Measurements from ENCODE around the gene TXNRD2.

The TXNRD2 gene

DNA sequence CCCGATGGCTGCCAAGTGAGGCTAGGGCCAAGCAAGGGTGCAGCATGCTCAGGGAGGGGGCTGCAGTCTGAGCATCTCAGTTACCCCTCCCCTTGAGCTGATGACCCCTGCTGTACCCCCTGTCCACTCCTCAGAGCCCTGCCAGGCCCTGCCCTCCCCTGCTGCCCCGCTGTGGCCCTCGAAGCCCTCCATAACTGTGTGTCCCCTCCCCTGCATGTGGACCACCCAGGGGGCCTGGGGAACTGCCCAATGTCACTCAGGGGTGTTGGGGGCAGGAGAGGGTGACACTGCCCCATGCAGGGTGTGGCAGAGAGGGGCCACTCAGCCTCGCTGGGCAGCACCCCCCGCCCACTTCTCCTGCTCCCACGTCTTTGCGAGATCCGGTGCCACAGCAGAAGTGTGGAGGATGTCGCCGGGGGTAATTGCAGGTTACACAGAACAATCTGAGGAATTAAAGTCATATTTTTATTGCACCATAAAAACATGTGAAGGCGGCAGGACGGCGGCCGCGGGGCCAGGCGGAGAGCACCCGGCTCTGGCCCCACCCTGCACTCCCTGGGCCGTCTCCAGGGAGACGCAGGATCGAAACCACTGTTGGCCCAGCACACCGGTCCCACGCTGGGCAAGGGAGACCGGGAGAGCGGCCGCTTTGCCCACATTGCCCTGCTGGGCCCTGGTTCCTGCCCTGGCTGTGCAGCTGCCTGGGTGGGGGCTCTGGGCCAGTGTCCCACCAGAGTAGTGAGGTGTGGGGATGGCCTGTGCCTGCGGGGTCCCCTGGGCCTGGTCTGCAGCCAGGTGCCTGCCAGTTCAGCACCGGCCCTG lies 68.3 kb downstream of the TXNRD2 start:
- DNase-seq: no peak

- no peak for DNase-seq
Observed at GRCh38 chr22:19872779-19873137, 68.9 kb downstream of the TXNRD2 start.

- no peak for DNase-seq
Observed at GRCh38 chr22:19871845-19872778, 69.5 kb downstream of the TXNRD2 start.

GRCh38 chr22:19871023-19871844 lies 70.4 kb downstream of the TXNRD2 start:
- no peak for DNase-seq

DNA sequence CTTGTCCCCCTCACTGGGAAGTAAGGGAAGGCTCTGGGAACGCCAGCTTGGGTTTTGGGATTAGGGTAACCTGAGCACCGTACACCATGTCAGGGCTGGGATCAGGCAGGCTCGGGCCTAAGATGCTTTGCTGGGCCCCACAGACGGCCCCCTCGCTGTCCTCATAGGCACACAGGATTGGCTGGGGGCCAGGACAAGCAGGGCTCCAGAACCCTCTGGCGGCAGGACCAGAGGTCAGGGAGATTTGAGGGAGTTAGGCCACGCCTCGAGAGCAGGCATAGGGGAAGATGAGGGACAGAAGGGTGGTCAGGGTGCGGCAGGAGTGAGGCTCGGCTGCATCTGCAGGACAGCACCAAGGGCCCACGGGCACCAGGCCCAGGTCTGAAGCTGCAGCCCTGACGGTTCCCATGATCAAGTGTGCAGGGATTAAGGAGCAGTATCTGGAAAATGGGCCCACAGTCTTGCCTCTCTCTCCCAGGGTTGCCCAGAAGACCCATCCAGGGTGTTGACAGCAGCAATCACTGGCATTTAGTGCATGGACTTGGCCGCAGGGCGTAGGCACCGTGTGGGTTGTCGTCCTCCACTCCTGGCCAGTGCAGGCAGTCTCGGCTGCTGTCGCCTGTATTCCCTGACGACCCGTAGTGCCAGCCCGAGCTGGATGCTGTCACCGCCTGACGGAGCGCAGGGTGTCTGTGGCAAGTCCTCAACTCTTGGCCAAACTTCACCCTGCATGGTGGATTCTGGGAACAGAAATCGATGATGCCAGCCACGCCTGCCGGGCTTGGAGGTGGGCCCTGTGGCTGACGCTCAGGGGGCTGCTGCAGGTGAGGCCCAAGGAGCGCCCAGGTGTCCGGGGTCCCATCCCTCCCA lies 71.2 kb downstream of the TXNRD2 start:
- no peak for DNase-seq

DNA sequence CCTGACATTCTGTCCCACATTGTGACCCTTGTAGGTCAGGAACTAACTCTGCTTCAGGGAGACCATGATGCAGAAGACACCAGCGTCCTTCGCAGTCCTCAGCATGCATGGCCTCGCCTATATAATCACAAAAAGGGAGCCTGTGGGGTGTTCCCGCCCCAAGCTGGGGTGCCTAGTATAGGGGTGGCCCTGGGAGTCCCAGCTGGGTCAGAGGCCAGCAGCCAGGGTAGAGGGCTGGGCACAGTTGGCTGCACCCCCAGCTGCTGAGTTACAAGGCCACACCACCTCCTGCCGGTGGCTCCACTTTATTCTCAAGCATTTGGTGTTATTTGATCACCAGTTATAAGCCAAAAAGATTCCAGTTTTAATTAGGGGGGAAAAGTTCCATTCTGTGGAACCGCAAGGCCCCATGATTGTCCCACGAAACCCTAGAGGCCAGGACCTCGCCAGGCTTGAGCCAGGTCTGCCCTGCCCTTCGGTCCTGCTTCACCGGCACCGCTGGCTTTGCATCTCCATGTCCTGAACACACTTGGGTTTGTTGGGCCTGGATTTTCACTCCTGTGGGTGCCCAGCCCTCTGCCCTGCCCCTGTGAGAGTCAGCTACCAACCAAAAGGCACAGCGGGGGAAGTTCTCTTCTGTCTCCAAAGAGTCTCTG lies 72.0 kb downstream of the TXNRD2 start:
- DNase-seq: no peak

GRCh38 chr22:19868773-19869471 lies 72.7 kb downstream of the TXNRD2 start:
- no peak for DNase-seq

- no peak for DNase-seq
Observed at GRCh38 chr22:19868333-19868732, 73.3 kb downstream of the TXNRD2 start.

DNA sequence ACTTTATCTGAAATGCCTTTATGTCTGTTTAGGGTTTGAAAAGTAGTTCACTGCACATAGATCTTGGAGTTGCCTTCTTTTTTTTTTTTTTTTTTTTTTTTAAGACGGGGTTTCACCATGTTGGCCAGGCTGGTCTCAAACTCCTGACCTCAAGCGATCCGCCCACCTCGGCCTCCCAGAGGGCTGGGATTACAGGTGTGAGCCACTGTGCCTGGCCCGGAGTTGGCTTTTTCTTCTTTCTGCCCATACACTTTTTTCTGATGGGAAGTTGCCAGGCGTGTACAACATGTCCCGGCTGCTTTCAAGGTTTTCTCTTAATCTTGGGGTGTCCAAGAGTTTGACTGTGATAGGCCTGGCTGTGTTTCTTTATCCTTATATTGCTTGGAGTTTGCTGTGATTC lies 74.0 kb downstream of the TXNRD2 start:
- no peak for DNase-seq

DNA sequence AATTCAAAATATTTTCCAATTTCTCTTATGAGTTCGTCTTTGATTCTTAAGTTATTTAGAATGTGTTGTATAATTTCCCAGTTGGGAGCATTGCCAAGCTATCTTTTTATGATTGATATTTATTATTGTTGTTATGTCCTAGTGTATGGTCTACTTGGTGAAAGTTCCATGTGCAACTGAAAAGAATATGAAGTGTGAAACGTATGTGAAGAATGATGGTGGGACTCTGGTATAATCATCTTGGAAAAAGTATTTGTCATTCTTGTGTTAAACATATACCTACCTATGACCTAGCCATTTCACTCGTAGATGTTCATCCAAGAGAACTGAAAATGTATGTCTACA lies 75.0 kb downstream of the TXNRD2 start:
- no peak for DNase-seq

- DNase-seq: no peak
Observed at GRCh38 chr22:19865141-19865829, 76.3 kb downstream of the TXNRD2 start.

DNA sequence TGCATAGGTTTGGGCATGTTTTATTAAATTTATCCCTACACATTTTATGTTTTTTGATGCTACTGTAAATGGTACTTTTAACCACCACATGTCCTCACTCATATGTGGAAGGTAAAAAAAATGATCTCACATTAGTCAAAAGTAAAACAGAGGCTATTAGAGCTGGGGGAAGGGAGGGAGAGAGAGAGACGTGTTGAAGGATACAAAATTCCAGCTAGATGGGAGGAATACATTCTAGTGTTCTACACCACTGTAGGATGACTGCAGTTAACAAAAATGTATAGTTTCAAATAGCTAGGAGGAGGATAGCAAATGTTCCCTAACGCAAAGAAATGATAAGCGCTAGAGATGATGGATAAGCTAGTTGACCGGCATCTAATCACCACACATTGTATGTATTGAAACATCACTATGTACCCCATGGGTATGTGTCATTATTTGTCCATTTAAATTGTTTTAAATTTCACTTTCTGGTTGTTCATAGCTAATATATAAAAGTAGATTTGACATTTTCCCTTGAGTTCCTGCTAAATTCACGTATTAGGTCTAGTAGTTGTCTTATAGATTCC lies 77.0 kb downstream of the TXNRD2 start:
- DNase-seq: no peak

DNA sequence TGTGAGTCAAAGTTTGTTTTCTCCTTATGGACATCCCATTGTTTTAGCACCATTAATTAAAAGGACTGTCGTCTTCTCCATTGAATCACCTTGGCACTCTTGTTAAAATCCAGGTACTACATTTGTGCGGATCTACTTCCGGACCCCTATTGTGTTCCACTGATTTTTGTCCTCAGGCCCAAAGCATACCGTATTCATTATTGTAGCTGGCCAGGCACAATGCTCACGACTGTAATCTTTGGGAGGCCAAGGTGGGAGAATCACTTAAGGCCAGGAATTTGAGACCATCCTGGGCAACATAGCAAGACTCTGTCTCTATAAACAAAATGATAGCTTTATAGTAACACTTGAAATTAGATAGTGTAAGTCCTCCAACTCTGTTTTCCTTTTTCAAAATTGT lies 78.0 kb downstream of the TXNRD2 start:
- DNase-seq: no peak

- no peak for DNase-seq
Observed at GRCh38 chr22:19862619-19863246, 78.9 kb downstream of the TXNRD2 start.

DNA sequence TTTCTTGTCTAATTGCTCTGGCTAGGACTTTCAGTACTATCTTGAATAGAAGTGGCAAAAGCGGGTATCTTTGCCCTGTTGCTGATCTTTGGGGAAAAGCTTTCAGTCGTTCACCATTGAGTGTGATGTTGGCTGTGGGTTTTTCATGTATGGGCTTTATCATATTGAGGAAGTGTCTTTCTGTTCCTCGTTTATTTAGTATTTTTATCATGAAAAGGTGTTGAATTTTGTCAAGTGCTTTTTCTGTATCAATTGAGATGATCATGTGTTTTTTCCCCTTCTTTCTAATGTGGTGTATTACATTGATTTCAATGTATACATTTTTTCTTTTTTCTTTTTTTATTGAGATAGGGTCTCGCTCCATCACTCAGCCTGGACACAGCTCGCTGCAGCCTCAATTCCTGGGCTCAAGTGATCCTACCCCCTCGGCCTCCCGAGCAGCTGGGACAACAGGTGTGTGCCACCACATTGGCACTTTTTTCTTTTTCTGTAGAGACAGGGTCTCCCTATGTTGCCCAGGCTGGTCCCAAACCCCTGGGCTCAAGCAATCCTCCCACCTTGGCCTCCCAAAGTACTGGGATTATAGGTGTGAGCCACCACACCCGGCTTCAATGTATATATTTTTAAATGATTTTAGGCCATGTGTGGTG lies 81.6 kb downstream of the TXNRD2 start:
- DNase-seq: no peak

GRCh38 chr22:19857382-19857781 lies 84.2 kb downstream of the TXNRD2 start:
- no peak for DNase-seq

- DNase-seq: no peak
Observed at GRCh38 chr22:19855504-19856409, 85.9 kb downstream of the TXNRD2 start.
